ENCODE data around the gene CSMD2. TPM values are rescaled to one million over a fixed set of nuclear protein-coding genes. Genes with fewer than 3 reads are reported as not detected.

The CSMD2 gene
- total RNA-seq, 1 experiment from 2014 or later: 2.8 TPM

DNA sequence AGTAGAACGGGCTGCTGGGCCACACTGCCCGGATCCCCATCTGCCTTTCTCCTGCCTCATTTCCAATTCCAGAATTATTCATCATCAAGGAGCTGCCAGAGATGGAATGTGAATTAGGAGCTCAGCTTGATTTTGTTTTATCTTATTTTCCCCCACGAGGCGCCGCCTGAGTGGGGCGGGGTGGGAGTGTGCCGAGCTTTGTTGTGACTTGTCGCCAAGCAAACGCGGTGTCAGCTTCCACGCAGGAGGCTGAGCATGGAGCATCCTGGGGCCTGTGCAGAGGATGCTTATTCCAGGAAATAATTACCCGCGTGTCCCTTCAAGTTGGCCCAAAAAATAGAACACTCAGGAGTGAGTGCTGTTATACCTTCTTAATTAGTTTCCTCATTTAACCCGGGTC, 209.9 kb downstream of the CSMD2 start:
- CTCF ChIA-PET: no interaction called here
- TF ChIP-seq EZH2 (IDR thresholded peaks at IDR 0.05; ENCODE audit: borderline replicate concordance, low read depth, low read length, poor library complexity, severe bottlenecking): no peak
- TF ChIP-seq, protein P1, sequence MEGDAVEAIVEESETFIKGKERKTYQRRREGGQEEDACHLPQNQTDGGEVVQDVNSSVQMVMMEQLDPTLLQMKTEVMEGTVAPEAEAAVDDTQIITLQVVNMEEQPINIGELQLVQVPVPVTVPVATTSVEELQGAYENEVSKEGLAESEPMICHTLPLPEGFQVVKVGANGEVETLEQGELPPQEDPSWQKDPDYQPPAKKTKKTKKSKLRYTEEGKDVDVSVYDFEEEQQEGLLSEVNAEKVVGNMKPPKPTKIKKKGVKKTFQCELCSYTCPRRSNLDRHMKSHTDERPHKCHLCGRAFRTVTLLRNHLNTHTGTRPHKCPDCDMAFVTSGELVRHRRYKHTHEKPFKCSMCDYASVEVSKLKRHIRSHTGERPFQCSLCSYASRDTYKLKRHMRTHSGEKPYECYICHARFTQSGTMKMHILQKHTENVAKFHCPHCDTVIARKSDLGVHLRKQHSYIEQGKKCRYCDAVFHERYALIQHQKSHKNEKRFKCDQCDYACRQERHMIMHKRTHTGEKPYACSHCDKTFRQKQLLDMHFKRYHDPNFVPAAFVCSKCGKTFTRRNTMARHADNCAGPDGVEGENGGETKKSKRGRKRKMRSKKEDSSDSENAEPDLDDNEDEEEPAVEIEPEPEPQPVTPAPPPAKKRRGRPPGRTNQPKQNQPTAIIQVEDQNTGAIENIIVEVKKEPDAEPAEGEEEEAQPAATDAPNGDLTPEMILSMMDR (conservative IDR thresholded peaks at IDR 0.05; ENCODE audit: low read depth, low read length): no peak
- intact Hi-C loops (cut with micrococcal nuclease; ENCODE audit: unreplicated experiment): no loop called here
- Histone ChIP-seq H3K4me3 (ENCODE audit: low read depth, low read length, poor library complexity, severe bottlenecking) (no peak overlapping the region), H3K27me3 (replicated peaks; ENCODE audit: insufficient read depth, low read depth, low read length, poor library complexity) (no peaks in the 10 kb centered on the region), H3K27ac (ENCODE audit: low read depth, low read length, poor library complexity, severe bottlenecking) (no peak overlapping the region), H3K4me1 (ENCODE audit: insufficient read depth, low read length, poor library complexity, severe bottlenecking) (no peaks in the 10 kb centered on the region), H3K9me3 (ENCODE audit: low read depth, low read length, poor library complexity, severe bottlenecking) (no peaks in the 10 kb centered on the region), H3K36me3 (ENCODE audit: insufficient read depth, low read length, poor library complexity, severe bottlenecking) (no peaks in the 10 kb centered on the region)
- no TSS peak for BruUV-seq (replicated peaks)
- DNase-seq (ENCODE audit: low spot score): no peak
- POLR2A ChIA-PET (ENCODE audit: low non-redundant PET): no interaction called here

DNA sequence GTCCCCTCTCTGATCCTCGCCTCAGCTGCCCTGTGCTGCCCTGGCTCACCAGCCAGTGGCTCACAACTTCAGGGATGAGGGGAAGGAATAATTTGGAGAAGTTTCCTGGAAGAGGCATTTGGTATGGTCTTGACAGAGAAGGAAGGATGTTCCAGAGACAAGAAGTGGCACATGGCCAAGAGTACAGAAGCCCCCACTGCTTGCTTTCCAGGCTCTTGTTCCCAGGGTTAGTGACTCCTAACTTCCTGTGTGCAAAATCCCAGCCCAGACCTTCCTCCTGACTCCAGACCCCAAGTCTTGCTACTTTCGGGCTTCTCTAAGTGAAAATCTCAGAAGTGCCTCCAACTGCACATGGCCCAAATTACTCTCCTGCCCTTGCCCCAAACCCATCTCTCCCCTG, 215.5 kb downstream of the CSMD2 start:
- Histone ChIP-seq H3K27me3 (replicated peaks; ENCODE audit: insufficient read depth, low read depth, low read length, poor library complexity) (no peaks in the 10 kb centered on the region), H3K27ac (ENCODE audit: low read depth, low read length, poor library complexity, severe bottlenecking) (no peak overlapping the region), H3K9me3 (ENCODE audit: low read depth, low read length, poor library complexity, severe bottlenecking) (no peaks in the 10 kb centered on the region), H3K4me3 (ENCODE audit: low read depth, low read length, poor library complexity, severe bottlenecking) (no peak overlapping the region), H3K36me3 (ENCODE audit: insufficient read depth, low read length, poor library complexity, severe bottlenecking) (no peaks in the 10 kb centered on the region), H3K4me1 (ENCODE audit: insufficient read depth, low read length, poor library complexity, severe bottlenecking) (peaks cover 6% of the 10 kb centered on the region)
- no peak for TF ChIP-seq EZH2 (IDR thresholded peaks at IDR 0.05; ENCODE audit: borderline replicate concordance, low read depth, low read length, poor library complexity, severe bottlenecking)
- TF ChIP-seq, protein P1 (conservative IDR thresholded peaks at IDR 0.05; ENCODE audit: low read depth, low read length): no peak
- intact Hi-C loops (cut with micrococcal nuclease; ENCODE audit: unreplicated experiment): no loop called here
- BruUV-seq (replicated peaks): no TSS peak
- DNase-seq (ENCODE audit: low spot score): peak; percentile 22
- ChIA-PET CTCF (no interaction called here), POLR2A (ENCODE audit: low non-redundant PET) (no interaction called here)

DNA sequence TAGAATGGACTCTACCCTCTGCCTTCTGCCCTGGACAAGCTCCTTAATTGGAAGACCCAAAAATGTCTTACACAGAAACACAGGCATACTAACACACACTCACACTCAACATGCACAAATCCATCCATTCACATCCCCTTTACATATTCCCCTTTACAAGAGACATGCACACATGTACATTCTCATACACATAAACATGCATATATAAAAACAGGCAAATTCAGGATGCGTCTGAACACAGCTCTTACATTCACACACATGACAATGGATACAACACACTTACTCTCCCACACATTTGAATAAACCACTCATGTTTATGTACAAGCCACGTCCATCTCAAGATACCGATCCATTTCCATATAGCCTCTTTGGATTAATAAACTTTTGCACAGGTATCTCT, 216.7 kb downstream of the CSMD2 start:
- CTCF ChIA-PET: no interaction called here
- POLR2A ChIA-PET (ENCODE audit: low non-redundant PET): no interaction called here
- TF ChIP-seq, protein P1 (conservative IDR thresholded peaks at IDR 0.05; ENCODE audit: low read depth, low read length): no peak
- TF ChIP-seq EZH2 (IDR thresholded peaks at IDR 0.05; ENCODE audit: borderline replicate concordance, low read depth, low read length, poor library complexity, severe bottlenecking): no peak
- H3K36me3 ChIP-seq (ENCODE audit: insufficient read depth, low read length, poor library complexity, severe bottlenecking): no peaks in the 10 kb centered on the region
- intact Hi-C loops (cut with micrococcal nuclease; ENCODE audit: unreplicated experiment): no loop called here
- no peak for DNase-seq (ENCODE audit: low spot score)
- H3K4me1 ChIP-seq (ENCODE audit: insufficient read depth, low read length, poor library complexity, severe bottlenecking): peaks cover 6% of the 10 kb centered on the region
- H3K4me3 ChIP-seq (ENCODE audit: low read depth, low read length, poor library complexity, severe bottlenecking): no peak overlapping the region
- no peaks in the 10 kb centered on the region for H3K9me3 ChIP-seq (ENCODE audit: low read depth, low read length, poor library complexity, severe bottlenecking)
- H3K27ac ChIP-seq (ENCODE audit: low read depth, low read length, poor library complexity, severe bottlenecking): no peak overlapping the region
- H3K27me3 ChIP-seq (replicated peaks; ENCODE audit: insufficient read depth, low read depth, low read length, poor library complexity): no peaks in the 10 kb centered on the region
- BruUV-seq (replicated peaks): no TSS peak
